Measurements from ENCODE around the gene MYO5B.

DNA sequence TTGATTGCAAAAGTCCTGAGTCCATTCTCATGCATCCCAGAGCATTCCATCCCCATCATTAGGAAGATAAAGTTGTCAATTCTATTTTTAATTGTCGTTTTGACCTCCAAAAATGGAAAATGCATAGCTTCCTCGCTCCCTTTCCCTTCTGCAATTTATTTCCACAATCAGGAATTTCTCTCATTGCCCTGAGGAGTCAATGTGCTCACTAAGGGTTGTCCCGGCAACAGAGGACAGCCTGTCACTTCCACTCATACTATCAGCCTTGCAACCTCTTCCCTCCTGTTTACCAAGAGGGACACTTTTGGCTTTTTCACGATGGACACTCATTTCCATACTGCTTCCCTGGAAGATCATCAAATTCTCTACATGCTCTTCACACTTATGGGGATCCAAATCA, 164.8 kb downstream of the MYO5B start:
- no peak for TF ChIP-seq CTCF (IDR thresholded peaks at IDR 0.05)
- no peak for TF ChIP-seq POLR2A (IDR thresholded peaks at IDR 0.05)

Measured in thyroid gland (tissue), 4 donors.